Karpas-422 (cell line): ENCODE data around the gene BIK. TPM values are rescaled to one million over a fixed set of nuclear protein-coding genes. Genes with fewer than 3 reads are reported as not detected.
"Not testable (repeated sequence)": the region's sequence is repeated elsewhere in the genome, so short reads cannot be mapped to it uniquely, and the experiment has no call there.

Source experiments
- DNase-seq: peaks from one replicate; pipeline ENCODE4 v3.0.0-alpha.2; 2015
- H2AFZ ChIP-seq: fragments of 200-600 bp; sonication (generic); 2 replicates; pipeline ENCODE4 v1.6.1; 2014; ENCODE audit warnings: antibody characterized with exemption, low read length, mixed read lengths
- H3K27ac ChIP-seq: fragments of 200-600 bp; sonication (generic); 2 replicates; pipeline ENCODE4 v1.5.1; 2014; ENCODE audit warnings: mild to moderate bottlenecking, low read length, moderate library complexity
- H3K27me3 ChIP-seq: fragments of 200-600 bp; sonication (generic); 2 replicates; pipeline ENCODE4 v1.6.1; 2014; ENCODE audit warnings: low read length, mixed read lengths
- H3K36me3 ChIP-seq: fragments of 200-600 bp; sonication (generic); 2 replicates; pipeline ENCODE4 v1.6.1; 2014; ENCODE audit warnings: low read length, mixed read lengths; ENCODE audit not compliant: insufficient read depth
- H3K4me1 ChIP-seq: fragments of 200-600 bp; sonication (generic); 2 replicates; pipeline ENCODE4 v1.6.1; 2014; ENCODE audit warnings: mild to moderate bottlenecking, low read length, mixed read lengths
- H3K4me2 ChIP-seq: fragments of 200-600 bp; sonication (generic); 2 replicates; pipeline ENCODE4 v1.6.1; 2014; ENCODE audit warnings: low read length, low read depth, mild to moderate bottlenecking; ENCODE audit not compliant: poor library complexity, severe bottlenecking
- H3K4me3 ChIP-seq: fragments of 200-600 bp; sonication (generic); 2 replicates; pipeline ENCODE4 v1.5.1; 2014; ENCODE audit warnings: mild to moderate bottlenecking, antibody characterized with exemption, low read length, mixed read lengths
- H3K79me2 ChIP-seq: fragments of 200-600 bp; sonication (generic); 2 replicates; pipeline ENCODE4 v1.6.1; 2014; ENCODE audit warnings: mild to moderate bottlenecking, low read length, mixed read lengths
- H3K9ac ChIP-seq: fragments of 200-600 bp; sonication (generic); 2 replicates; pipeline ENCODE4 v1.6.0; 2014; ENCODE audit warnings: low read length
- H3K9me2 ChIP-seq: fragments of 200-600 bp; sonication (generic), shearing (Covaris generic); replicated peaks from 2 replicates; pipeline ENCODE4 v1.6.0; 2014; ENCODE audit warnings: mild to moderate bottlenecking, low read length, moderate library complexity; ENCODE audit not compliant: insufficient read depth
- H3K9me3 ChIP-seq: fragments of 300-700, 200-600 bp; sonication (generic); 2 replicates; pipeline ENCODE4 v1.6.1; 2014; ENCODE audit warnings: low read length, mixed read lengths
- H4K20me1 ChIP-seq: fragments of 200-600 bp; sonication (generic); 2 replicates; pipeline ENCODE4 v1.6.1; 2014; ENCODE audit warnings: mild to moderate bottlenecking, antibody characterized with exemption, low read length, low read depth; ENCODE audit not compliant: insufficient read depth
- total RNA-seq: library from RNA; depleted of rRNA; stranded (reverse); fragments of >200 nt; shearing (Covaris generic); gene quantifications from 2 replicates; pipeline ENCODE4 v1.2.3, GENCODE V29; 2014; ENCODE audit warnings: low replicate concordance

The BIK gene
- total RNA-seq, 1 experiment from 2014 or later: 0.71 TPM

DNA sequence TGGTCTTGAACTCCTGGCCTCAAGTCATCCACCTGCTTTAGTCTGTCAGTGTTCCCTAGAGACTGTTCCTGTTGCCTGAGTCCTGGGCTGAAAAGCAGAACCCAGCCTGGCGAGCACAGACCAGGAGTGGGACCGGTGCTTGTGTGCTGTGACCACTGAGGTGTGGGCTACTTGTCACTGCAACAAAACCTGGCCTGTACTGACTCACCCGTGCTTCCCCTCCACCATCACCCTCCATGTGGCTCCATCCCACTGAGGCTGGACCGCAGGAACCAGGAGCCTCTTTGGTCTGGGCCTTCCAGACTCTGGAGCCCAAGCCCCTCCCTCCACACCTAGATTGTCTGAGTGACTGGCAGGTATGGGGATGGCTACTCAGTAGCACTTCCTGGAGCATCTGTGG lies 24.0 kb downstream of the BIK start:
- Histone ChIP-seq H3K79me2 (no peaks in the 10 kb centered on the region), H3K36me3 (peaks cover 10% of the 10 kb centered on the region; the same call in 1 of the 2 replicates)

DNA sequence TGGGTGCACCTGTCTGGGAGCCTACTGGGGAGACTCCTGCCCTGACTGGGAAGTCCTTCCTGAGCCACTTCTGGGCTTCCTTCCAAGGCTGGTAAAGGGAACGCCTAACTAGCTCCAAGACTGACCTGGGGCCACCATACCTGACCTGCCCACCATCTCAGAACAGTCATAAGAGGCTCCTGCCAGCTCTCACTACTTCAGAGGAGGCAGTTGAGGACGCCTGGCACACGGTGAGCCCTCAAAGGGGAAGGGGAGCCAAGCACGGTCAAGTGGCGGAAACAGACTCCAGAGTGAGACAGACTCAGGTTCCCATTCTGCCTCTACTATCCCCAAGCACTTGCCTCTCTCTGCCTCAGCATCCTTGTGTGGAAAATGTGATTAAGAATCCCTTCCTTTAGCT lies 25.0 kb downstream of the BIK start:
- Histone ChIP-seq H3K4me2 (no peak overlapping the region), H3K27ac (no peak overlapping the region), H3K4me3 (no peak overlapping the region), H3K79me2 (peaks cover 4% of the 10 kb centered on the region; the same call in 1 of the 2 replicates), H2AFZ (no peak overlapping the region), H3K9me3 (no peaks in the 10 kb centered on the region), H3K4me1 (no peaks in the 10 kb centered on the region), H4K20me1 (0 out of 2 replicates have a peak, but pooled peaks cover 7% of the 10 kb centered on the region), H3K9ac (no peak overlapping the region), H3K27me3 (no peaks in the 10 kb centered on the region), H3K36me3 (peaks cover 18% of the 10 kb centered on the region), H3K9me2 (no peaks in the 10 kb centered on the region)
- no peak for DNase-seq

More for the DNA sequence above, 24.0 kb downstream of the BIK start:
- Histone ChIP-seq H3K9me3 (no peaks in the 10 kb centered on the region), H3K9ac (no peak overlapping the region), H2AFZ (no peak overlapping the region), H3K4me2 (no peak overlapping the region), H4K20me1 (0 out of 2 replicates have a peak, but pooled peaks cover 7% of the 10 kb centered on the region), H3K9me2 (no peaks in the 10 kb centered on the region), H3K4me1 (no peaks in the 10 kb centered on the region), H3K27me3 (no peaks in the 10 kb centered on the region), H3K4me3 (no peak overlapping the region), H3K27ac (no peak overlapping the region)
- DNase-seq: no peak

DNA sequence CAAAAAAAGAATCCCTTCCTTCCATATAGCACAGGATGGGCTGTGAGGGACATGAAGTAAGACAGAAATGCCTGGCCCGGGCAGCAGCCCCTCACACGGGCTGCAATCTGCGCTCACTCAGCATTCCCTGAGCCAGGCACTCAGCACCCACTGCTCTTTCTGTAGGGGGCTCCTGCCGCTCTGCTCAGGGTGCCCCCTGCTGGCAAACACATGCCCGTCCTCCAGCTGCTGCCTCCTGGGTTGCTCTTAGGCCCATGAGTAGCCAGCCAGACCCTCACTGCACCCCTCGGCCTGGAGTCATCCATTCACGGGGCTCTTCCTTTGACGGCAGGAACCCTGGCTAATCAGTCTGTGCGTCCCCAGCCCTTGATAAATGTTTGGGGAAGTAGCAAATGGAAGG lies 25.7 kb downstream of the BIK start:
- no peak overlapping the region for H3K4me3 ChIP-seq
- no peak overlapping the region for H3K27ac ChIP-seq
- DNase-seq: peak; percentile 79
- H3K9me2 ChIP-seq: no peaks in the 10 kb centered on the region
- H2AFZ ChIP-seq: no peak overlapping the region
- H3K4me1 ChIP-seq: no peaks in the 10 kb centered on the region
- H3K79me2 ChIP-seq: peaks cover 11% of the 10 kb centered on the region
- H3K4me2 ChIP-seq: no peak overlapping the region
- no peak overlapping the region for H3K9ac ChIP-seq
- H3K27me3 ChIP-seq: no peaks in the 10 kb centered on the region
- no peaks in the 10 kb centered on the region for H3K9me3 ChIP-seq
- 0 out of 2 replicates have a peak, but pooled peaks cover 7% of the 10 kb centered on the region for H4K20me1 ChIP-seq
- peaks cover 24% of the 10 kb centered on the region for H3K36me3 ChIP-seq

DNA sequence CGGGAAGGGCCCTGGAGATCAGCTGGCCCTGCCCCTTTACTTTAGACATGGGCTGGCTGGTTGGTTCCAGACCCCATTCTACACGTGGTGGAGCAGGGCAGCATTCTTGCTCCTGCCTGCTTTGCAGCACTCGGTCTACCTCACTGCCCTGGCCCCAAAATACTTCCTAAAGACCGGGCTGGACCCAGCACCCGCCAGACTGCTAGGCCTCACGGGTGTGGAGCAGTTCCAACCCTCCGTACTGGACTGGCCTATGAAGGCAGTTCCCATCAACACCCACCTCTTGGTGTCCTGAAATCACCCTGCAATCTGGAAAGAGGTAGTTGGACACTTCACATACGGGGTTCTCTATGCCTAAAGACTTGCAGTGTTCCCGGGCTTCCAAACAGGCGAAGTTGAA lies 26.3 kb downstream of the BIK start:
- H3K79me2 ChIP-seq: peaks cover 14% of the 10 kb centered on the region
- no peaks in the 10 kb centered on the region for H3K27me3 ChIP-seq
- H3K9ac ChIP-seq: no peak overlapping the region
- 0 out of 2 replicates have a peak, but pooled peaks cover 7% of the 10 kb centered on the region for H4K20me1 ChIP-seq
- no peak for DNase-seq
- no peak overlapping the region for H3K4me3 ChIP-seq
- no peak overlapping the region for H3K4me2 ChIP-seq
- peaks cover 24% of the 10 kb centered on the region for H3K36me3 ChIP-seq
- H2AFZ ChIP-seq: no peak overlapping the region
- H3K9me2 ChIP-seq: no peaks in the 10 kb centered on the region
- peaks cover 2% of the 10 kb centered on the region for H3K4me1 ChIP-seq
- H3K9me3 ChIP-seq: no peaks in the 10 kb centered on the region
- H3K27ac ChIP-seq: no peak overlapping the region

DNA sequence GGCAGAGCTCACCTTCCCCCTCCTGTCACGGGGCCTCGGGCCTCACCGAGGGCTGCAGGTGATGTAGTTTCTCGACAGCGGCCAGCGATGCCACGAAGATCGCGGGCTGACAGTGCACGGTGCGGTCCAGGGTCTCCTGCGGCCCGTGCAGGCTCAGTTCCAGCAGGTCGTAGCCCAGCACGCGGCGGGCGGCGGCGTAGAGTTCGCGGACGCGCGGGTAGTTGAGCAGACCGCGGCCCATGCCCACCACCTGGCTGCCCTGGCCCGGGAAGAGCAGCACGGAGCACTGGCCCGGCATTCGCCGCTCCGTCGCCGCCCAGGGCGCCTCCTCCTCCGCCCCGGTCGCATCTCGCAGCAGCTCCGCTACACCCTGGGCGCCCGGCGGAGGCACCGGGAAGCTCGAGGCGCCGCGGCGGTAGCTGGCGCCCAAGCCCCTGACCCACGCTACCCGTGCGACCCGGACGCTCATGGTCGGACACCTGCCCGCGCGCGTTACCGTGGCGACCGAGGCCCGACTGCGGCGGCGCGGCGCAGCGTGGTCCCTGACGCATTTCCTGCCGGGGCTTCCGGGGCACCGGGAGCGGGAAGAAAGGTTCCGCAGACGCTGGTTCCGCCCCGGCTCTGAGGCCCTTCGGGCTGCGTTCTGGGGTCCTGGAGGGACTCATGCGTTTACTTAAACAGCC lies 32.5 kb downstream of the BIK start, which contains the start of gene MCAT:
Gene MCAT (minus strand): TSS at position 519 of the 683 bp plus-strand sequence. CDS start 50 bp downstream, at position 469.
- Histone ChIP-seq H3K9me3 (no peaks in the 10 kb centered on the region), H3K9ac (peak within 1 kb of the TSS; percentile 94), H3K4me1 (peaks cover 16% of the 10 kb centered on the region), H3K9me2 (no peaks in the 10 kb centered on the region), H3K4me2 (peak within 1 kb of the TSS; percentile 92), H3K36me3 (peaks cover 17% of the 10 kb centered on the region), H3K27me3 (no peaks in the 10 kb centered on the region), H3K4me3 (peak within 1 kb of the TSS; percentile 100), H2AFZ (peak within 1 kb of the TSS; percentile 89), H4K20me1 (no peaks in the 10 kb centered on the region), H3K27ac (no peak within 1 kb of the TSS), H3K79me2 (peaks cover 27% of the 10 kb centered on the region)
- peak; percentile 92 for DNase-seq

DNA sequence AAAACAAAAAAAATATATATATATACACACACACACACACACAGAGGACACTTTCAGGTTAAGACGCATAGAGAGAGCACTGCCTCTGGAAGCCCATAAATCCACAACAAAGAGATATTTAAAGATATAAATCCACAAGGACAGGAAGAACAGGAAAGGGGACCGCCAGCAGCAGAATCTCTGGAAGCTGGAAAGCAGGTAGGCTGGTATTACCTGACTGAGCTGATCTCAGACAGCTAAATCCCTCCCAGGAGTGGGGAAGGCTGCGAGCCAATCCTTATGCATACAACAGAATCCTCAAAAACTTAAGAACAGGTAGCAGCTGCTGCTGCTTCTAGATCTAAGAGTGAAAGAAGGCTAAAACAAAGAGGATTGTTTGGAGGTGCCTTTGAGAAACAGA lies 34.4 kb downstream of the BIK start:
- Histone ChIP-seq H4K20me1 (no peaks in the 10 kb centered on the region), H3K27me3 (no peaks in the 10 kb centered on the region), H3K9me3 (no peaks in the 10 kb centered on the region), H3K9ac (no peak overlapping the region), H3K4me2 (no peak overlapping the region), H2AFZ (no peak overlapping the region), H3K27ac (no peak overlapping the region), H3K4me1 (peaks cover 16% of the 10 kb centered on the region), H3K9me2 (no peaks in the 10 kb centered on the region), H3K36me3 (peaks cover 11% of the 10 kb centered on the region), H3K79me2 (peaks cover 26% of the 10 kb centered on the region), H3K4me3 (no peak overlapping the region)
- no peak for DNase-seq

DNA sequence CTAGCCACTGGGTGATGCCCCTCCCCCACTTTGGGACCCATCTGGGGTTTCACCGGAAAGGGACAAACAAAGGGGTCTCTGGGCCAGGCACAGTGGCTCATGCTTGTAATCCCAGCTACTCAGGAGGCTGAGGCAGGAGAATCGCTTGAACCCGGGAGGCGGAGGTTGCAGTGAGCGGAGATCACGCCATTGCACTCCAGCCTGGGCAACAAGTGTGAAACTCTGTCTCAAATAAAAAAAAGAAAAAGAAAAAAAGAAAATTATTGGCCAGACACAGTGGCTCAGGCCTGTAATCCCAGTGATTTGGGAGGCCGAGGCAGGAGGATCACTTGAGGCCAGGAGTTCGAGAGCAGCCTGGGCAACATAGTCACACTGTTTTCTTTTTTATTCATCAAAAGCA lies 34.8 kb downstream of the BIK start:
- H3K4me2 ChIP-seq, H3K36me3 ChIP-seq, H3K27me3 ChIP-seq, H3K4me3 ChIP-seq, H3K9me3 ChIP-seq, H3K27ac ChIP-seq, H4K20me1 ChIP-seq, H3K9ac ChIP-seq, H2AFZ ChIP-seq, H3K9me2 ChIP-seq, DNase-seq: not testable (repeated sequence)
- peaks cover 24% of the 10 kb centered on the region for H3K79me2 ChIP-seq
- peaks cover 16% of the 10 kb centered on the region for H3K4me1 ChIP-seq

DNA sequence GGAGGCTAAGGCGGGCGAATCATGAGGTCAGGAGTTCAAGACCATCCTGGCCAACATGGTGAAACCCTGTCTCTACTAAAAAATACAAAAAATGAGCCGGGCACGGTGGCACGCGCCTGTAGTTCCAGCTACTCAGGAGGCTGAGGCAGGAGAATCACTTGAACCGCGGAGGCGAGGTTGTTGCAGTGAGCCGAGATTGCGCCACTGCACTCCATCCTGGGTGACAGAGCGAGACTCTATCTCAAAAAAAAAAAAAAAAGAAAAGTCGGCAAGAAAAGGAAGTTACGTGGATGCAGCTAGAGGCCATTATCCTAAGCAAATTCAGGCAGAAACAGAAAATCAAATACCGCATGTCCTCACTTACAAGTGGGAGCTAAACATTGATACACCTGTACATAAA lies 35.8 kb downstream of the BIK start:
- not testable (repeated sequence) for DNase-seq, H3K9me2 ChIP-seq, H4K20me1 ChIP-seq, H3K9ac ChIP-seq, H3K27ac ChIP-seq, H3K4me3 ChIP-seq, H3K36me3 ChIP-seq, H3K27me3 ChIP-seq, H3K9me3 ChIP-seq, H3K4me2 ChIP-seq, H2AFZ ChIP-seq
- peaks cover 16% of the 10 kb centered on the region for H3K4me1 ChIP-seq
- H3K79me2 ChIP-seq: peaks cover 15% of the 10 kb centered on the region
